HepG2 (cell line): ENCODE measurements around the gene SDC4. TPM values are rescaled to one million over a fixed set of nuclear protein-coding genes. Genes with fewer than 3 reads are reported as not detected.
A peak's percentile ranks its signal among the peaks of the same experiment; 100 is the strongest.

ENCODE experiments used
- CC2D1A ChIP-seq: sonication (generic); formaldehyde crosslinking; IDR thresholded peaks from 2 replicates; pipeline ENCODE4 v1.8.1; 2023; ENCODE audit warnings: mild to moderate bottlenecking, missing genetic modification reagents
- CCAR2 ChIP-seq: fragments of 200-400 bp; formaldehyde crosslinking; optimal IDR thresholded peaks from 2 replicates; pipeline ENCODE3; 2018; ENCODE audit warnings: low read depth, mild to moderate bottlenecking, low read length, moderate library complexity
- DNMT1 ChIP-seq: sonication (generic); formaldehyde crosslinking; IDR thresholded peaks from 2 replicates; pipeline ENCODE4 v1.5.1; 2020; ENCODE audit warnings: mild to moderate bottlenecking, missing genetic modification reagents
- HNF4A ChIP-seq: sonication (generic); formaldehyde crosslinking; IDR thresholded peaks from 2 replicates; pipeline ENCODE4 v1.4.0; 2020; ENCODE audit warnings: missing genetic modification reagents
- IRF1 ChIP-seq: sonication (generic); formaldehyde crosslinking; IDR thresholded peaks from 2 replicates; pipeline ENCODE4 v1.4.0; 2020; ENCODE audit warnings: low read depth, mild to moderate bottlenecking, missing genetic modification reagents
- MAFG ChIP-seq: sonication (generic); formaldehyde crosslinking; IDR thresholded peaks from 2 replicates; pipeline ENCODE4 v1.5.1; 2020; ENCODE audit warnings: mild to moderate bottlenecking, missing genetic modification reagents
- MTF1 ChIP-seq: sonication (generic); formaldehyde crosslinking; IDR thresholded peaks from 2 replicates; pipeline ENCODE4 v1.5.0; 2020; ENCODE audit warnings: missing genetic modification reagents
- PAWR ChIP-seq: sonication (generic); formaldehyde crosslinking; IDR thresholded peaks from 2 replicates; pipeline ENCODE4 v1.4.0; 2020; ENCODE audit warnings: missing genetic modification reagents, mild to moderate bottlenecking, borderline replicate concordance
- POLR2AphosphoS2 ChIP-seq: IDR thresholded peaks from 2 replicates; pipeline ENCODE4 v1.6.1; 2011; ENCODE audit warnings: low read depth, low read length, improper control_type of control experiment
- RARG ChIP-seq: sonication (generic); formaldehyde crosslinking; IDR thresholded peaks from 2 replicates; pipeline ENCODE4 v1.4.0; 2020; ENCODE audit warnings: low read depth, mild to moderate bottlenecking, missing genetic modification reagents
- RBM22 ChIP-seq: fragments of 200-400 bp; formaldehyde crosslinking; optimal IDR thresholded peaks from 2 replicates; pipeline ENCODE3; 2017; ENCODE audit warnings: mild to moderate bottlenecking, low read length, moderate library complexity
- SKI ChIP-seq: fragments of 450-650 bp; IDR thresholded peaks from one replicate; pipeline ENCODE4 v1.6.1; 2018; ENCODE audit warnings: mild to moderate bottlenecking; ENCODE audit not compliant: partially characterized antibody
- SRY ChIP-seq: sonication (generic); formaldehyde crosslinking; IDR thresholded peaks from 2 replicates; pipeline ENCODE4 v1.8.0; 2022; ENCODE audit warnings: mild to moderate bottlenecking, missing genetic modification reagents
- TOPORS ChIP-seq: sonication (generic); formaldehyde crosslinking; IDR thresholded peaks from 2 replicates; pipeline ENCODE4 v1.8.0; 2023; ENCODE audit warnings: mild to moderate bottlenecking, missing genetic modification reagents
- ZBTB40 ChIP-seq, 2 experiments: fragments of 450-650 bp in 1 of 2; sonication (generic) in 1 of 2; formaldehyde crosslinking in 1 of 2; IDR thresholded peaks; 2 replicates each; pipeline versions ENCODE4 v1.6.1 to v1.8.0; 2016 to 2022; ENCODE audit warnings: antibody characterized with exemption in 1 of 2, mild to moderate bottlenecking in 1 of 2, missing genetic modification reagents in 1 of 2
- ZFP41 ChIP-seq: sonication (generic); formaldehyde crosslinking; IDR thresholded peaks from 2 replicates; pipeline ENCODE4 v1.4.0; 2020; ENCODE audit warnings: mild to moderate bottlenecking, missing genetic modification reagents, borderline replicate concordance
- ZNF33B ChIP-seq: sonication (generic); formaldehyde crosslinking; IDR thresholded peaks from 2 replicates; pipeline ENCODE4 v1.5.1; 2020; ENCODE audit warnings: mild to moderate bottlenecking, missing genetic modification reagents
- ZNF430 ChIP-seq: sonication (generic); formaldehyde crosslinking; IDR thresholded peaks from 2 replicates; pipeline ENCODE4 v1.9.0; 2021; ENCODE audit warnings: mild to moderate bottlenecking, missing genetic modification reagents
- ZNF556 ChIP-seq: sonication (generic); formaldehyde crosslinking; IDR thresholded peaks from 2 replicates; pipeline ENCODE4 v1.4.0; 2020; ENCODE audit warnings: mild to moderate bottlenecking, missing genetic modification reagents, borderline replicate concordance
- polyA plus RNA-seq, 8 experiments: library from polyadenylated mRNA; depleted of rRNA in 3 of 8; stranded (reverse) in 7 of 8; unstranded in 1 of 8; fragments of >200 nt; fragmentation: Illumina TruSeq in 4 of 8; extraction: Trizol in 4 of 8; gene quantifications; 2 replicates each; pipeline versions ENCODE4 v1.2.1 to v1.2.3, GENCODE V29; 2011 to 2016; ENCODE audit warnings: low read depth in 4 of 8, missing spikeins in 1 of 8, mixed read lengths in 1 of 8; ENCODE audit not compliant: insufficient read depth in 1 of 8
- total RNA-seq, 5 experiments: library from RNA; depleted of rRNA; stranded (reverse); fragments of >200 nt; fragmentation: Illumina TruSeq; extraction: Trizol; gene quantifications; 2 replicates each; pipeline ENCODE4 v1.2.3, GENCODE V29; 2016; ENCODE audit warnings: low read depth in 1 of 5

The SDC4 gene
- total and polyA plus RNA-seq, 2 of the 13 experiments (the other 11 are each of a cell fraction or from before 2014, with no cell fraction given) = 49.0 to 65.1 TPM

GRCh38 chr20:45293041-45294002 is 54.9 kb downstream of the SDC4 start (continued):
- no peak for TF ChIP-seq IRF1 (CRISPR knock-in tag)
- 0 out of 2 replicates have a peak, but pooled peaks have one; percentile 29 for TF ChIP-seq ZNF556 (CRISPR knock-in tag)
- TF ChIP-seq PAWR = no peak
- TF ChIP-seq RARG = no peak
- no peak for TF ChIP-seq ZNF430 (CRISPR knock-in tag)
- no peak for TF ChIP-seq POLR2AphosphoS2
- TF ChIP-seq SKI = no peak
- no peak for TF ChIP-seq MTF1 (CRISPR knock-in tag)
- TF ChIP-seq SRY (CRISPR knock-in tag) = no peak
- no peak for TF ChIP-seq HNF4A (CRISPR knock-in tag)
- no peak for TF ChIP-seq ZFP41 (CRISPR knock-in tag)
- peak; percentile 77; the same call in 1 of the 2 replicates for TF ChIP-seq DNMT1 (CRISPR knock-in tag)
- TF ChIP-seq CC2D1A (CRISPR knock-in tag) = no peak
- TF ChIP-seq MAFG = no peak
- no peak for TF ChIP-seq CCAR2
- TF ChIP-seq RBM22 = no peak
- no peak for TF ChIP-seq ZBTB40 (IDR thresholded peaks at IDR 0.05)
- no peak for TF ChIP-seq ZBTB40 (CRISPR knock-in tag; IDR thresholded peaks at IDR 0.05)
- no peak for TF ChIP-seq TOPORS (CRISPR knock-in tag)
- no peak for TF ChIP-seq ZNF33B
